ENCODE measurements around the gene FHOD3.

FHOD3 gene

DNA sequence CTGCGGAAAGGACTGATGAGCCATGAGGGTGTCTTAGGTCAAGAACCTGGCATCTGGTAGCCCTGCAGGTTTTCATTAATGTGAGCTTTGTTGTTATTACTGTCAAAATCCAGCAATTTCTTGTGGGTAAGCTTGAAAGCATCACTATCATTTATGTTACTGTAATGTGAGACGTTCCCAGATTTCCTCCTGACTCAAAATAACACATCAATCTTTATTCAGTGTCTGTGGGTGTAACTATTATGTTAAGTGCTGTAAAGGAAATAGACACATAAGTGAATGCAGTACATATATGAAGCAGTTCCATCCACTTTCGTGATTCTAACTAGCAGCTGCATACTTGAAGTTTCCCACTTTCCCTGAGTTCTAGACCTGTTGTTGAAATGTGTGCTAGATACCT is 89.8 kb downstream of the FHOD3 start:
- no peak for DNase-seq

GRCh38 chr18:36388310-36388709 is 90.8 kb downstream of the FHOD3 start:
- no peak for DNase-seq

- DNase-seq: no peak
These were observed 91.5 kb downstream of the FHOD3 start for GRCh38 chr18:36389027-36389426.

DNA sequence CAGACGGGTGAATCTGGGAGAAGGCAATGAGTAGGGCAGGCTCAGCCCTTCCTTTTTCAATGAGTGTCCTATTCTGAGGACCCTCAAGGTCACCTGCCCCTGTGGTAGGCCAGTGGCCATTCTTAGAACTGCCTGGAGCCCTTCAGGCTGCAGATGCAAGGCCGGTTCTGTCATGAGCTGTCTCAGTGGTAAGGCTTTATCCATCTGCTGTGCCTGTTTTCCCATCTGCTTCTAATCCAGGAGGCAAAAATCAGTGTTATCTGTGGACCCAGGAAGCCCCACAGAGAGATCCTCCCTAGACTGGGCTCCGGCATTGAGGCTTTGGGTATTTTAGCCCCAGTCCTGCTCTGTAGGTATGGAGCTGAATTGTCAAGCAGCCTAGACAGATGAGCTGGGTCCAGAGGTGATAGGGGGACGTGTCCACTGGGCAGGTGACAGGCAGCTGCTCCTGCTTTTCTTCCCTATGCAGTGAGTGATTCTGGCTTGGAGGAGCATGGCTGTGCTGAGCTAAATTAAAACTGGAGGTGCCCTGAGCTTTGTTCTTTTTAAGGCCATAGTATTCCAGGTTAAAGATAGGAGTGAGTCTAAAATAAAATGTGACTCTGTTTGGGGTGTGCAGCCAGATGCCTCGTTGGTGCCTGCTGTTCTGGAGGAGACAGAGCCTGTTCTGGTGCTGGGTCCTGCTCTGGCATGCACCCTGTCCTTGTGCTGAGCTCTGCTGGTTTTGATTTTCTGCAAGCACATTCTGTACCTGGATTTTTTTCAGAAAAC is 92.5 kb downstream of the FHOD3 start:
- no peak for DNase-seq

DNA sequence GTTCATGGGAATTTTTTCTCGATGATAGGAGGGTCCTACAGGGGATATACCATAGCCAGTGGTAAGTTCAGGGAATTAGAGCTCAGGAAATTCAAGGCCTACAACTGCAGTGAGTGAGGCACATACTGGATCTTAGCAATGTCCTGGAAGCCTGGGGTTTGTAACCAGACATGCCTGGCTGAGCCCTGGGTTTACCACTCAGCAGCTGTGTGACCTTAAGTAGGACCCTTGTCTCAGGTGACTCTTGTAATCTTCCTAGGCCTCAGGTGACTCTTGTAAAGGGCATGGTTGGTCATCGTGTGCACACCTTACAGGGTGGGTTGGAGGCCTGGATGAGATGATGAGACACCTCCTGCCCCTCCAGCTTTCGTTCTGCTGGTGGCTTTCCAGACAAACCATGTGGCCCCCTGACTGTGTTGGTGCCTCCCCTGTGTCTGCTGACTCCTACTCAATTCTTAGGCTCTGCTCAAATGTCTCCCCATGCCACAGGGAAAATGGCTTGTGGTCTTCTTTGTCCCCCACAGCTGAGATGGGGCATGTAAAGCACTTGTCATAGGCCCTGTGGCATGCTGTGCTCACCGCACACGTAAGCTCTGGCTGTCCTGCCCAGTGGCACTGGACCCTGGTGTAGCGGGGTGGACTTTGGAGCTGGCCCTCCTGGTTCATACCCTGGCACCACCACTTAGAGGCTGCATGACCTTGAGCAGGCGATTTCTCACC is 94.1 kb downstream of the FHOD3 start:
- no peak for DNase-seq

- no peak for DNase-seq
These were observed 94.9 kb downstream of the FHOD3 start for GRCh38 chr18:36392164-36392978.

DNA sequence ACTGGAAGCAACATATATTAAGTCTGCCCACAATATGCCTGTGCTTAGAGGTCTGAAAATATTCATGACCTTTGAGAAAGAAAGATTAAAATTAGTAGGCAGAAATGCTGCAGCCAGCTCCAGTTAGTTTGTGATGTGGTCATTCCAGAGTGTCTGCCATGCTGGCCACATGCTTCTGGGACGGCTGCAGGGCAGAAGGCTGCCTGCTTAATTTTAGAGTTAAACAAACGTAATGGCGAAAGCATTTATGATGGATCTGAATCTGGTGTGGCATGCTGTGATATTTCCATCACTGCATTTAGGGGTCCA is 95.4 kb downstream of the FHOD3 start:
- no peak for DNase-seq

DNA sequence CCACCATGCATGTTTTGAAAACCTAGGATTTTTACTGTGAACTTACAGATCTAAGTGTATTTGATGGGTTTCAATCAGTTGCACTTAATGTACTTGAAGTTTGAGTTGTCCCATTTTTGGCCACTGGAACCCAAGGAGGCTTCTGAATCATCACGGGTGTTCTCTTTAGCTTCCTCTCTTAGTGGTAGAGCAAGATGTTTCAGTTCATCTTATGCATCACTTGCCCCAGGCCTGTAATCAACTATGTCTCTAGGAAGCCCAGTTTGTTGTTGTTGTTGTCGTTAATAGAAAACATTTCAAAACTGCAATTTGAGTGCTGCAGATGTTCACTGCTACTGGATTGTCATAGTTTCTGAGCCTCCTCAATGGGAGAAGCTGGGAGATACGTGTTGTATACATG is 97.0 kb downstream of the FHOD3 start:
- DNase-seq: no peak

DNA sequence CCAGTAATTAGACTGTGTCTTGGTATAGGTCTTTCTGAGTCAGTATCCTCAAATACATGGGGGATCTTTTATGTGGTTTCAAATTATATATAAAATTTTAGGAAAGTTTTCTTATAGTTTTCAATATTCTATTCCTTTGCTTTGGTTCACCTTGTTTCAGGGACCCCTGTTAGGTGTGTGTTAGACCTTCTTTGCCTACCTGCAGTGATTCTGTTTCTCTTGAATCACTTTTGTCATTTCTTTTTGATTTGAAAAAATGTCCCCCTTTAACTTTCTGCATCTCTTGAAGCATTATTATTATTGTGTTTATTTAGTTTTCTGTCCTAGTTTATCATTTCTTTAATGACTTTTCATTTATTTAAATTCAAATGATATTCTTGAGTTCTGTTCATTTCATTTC is 98.7 kb downstream of the FHOD3 start:
- no peak for DNase-seq

DNA sequence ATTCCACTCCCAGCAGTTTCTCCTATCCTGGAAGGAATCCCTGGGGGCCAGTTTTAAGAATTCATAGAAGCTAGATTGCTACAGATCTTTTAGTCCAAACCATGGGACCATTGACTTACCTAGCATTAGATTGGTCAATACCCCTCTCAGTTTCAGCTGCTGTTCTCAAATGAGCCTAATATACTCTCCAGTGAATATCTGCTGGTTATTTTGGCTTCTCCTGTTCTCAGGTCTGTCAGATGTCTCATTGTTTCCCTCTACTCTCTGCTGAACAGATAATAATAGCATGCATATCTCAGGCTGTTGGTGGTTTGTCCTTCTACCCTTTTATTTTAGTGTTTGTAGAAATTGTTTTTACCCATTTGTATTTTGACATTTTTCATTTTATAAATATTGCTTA is 99.5 kb downstream of the FHOD3 start:
- DNase-seq: no peak

DNA sequence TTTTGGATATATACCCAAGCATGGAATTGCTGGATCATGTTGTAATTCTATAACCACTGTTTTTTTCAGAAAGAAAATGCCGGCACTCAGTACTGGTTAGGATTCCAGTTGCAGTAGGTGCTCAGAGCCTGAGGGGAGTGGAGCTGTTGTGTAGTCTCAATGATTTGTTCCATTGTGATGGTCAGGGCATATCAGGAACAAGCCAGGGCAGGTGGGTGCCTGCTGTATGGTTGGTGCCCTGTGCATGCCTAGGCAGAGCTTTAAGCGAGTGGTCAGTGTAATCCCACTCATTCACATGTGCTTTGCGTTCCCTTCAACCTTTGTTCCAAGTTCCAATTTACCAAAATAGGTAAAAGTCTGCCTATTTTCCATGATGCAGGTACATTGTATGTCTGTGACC is 100.9 kb downstream of the FHOD3 start:
- no peak for DNase-seq

GRCh38 chr18:36399055-36399454 is 101.5 kb downstream of the FHOD3 start:
- no peak for DNase-seq

DNA sequence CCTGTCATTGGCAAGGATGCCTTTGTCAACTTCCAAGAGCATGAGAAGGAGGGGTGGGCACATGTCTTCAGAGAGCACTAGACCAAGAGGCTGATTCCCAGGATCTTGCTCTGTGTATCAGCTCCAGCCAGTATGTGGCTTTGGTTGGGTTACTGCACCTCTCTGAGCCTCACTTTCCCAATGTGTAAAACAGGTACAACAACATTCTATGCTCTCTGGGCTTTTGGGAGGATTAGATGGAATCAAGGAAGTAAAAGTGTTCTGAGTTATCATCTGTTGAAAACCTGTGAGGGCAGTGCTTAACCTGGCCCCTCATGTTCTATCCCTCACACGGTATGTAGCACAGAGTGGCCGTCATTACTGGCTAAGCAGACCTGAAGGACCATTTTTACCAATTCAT is 103.9 kb downstream of the FHOD3 start:
- no peak for DNase-seq

GRCh38 chr18:36402765-36403396 is 105.4 kb downstream of the FHOD3 start:
- no peak for DNase-seq

DNA sequence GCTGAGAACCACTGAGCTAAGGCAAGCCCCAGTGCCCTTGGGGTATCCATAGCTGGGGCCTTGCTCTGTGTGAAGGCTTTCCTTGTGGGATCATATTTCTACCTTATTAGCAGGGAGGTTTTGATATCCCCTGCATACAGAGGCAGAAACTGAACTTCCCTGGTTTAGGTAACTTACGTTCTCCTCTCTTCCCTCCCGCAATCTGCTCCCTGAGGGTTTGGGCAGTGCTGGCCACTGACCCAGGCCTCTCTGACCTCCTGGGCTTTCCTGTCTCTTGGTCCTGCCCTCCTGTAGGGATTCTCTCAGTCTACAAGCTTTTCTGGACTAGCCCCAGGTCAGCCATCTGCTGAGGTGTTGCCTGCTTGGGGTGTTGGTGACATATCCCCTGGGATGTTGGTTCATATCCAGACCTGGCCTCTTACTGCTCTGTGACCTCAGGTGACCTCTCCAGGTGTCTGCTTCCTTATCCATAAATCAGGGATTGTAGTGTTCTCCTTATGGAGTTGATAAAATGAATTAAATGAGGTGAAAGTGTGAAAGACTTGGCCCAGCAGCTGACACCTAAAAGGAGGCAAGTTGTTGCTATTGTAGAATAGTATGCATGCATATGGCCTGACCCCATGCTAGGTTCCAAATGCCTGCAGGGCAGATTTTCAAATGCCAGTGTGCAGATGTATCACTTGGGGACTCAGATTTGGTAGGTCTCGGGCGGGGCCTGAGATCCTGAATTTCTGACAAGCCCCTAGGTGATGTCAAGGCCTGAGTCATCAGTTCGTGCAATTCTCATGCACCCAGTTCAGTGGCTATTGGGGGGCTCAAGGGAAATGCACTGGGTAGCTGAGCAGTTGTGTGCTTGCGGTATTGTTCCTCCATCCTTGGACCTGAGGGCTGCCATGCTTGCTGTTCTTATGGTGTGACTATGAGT is 106.6 kb downstream of the FHOD3 start:
- no peak for DNase-seq

DNA sequence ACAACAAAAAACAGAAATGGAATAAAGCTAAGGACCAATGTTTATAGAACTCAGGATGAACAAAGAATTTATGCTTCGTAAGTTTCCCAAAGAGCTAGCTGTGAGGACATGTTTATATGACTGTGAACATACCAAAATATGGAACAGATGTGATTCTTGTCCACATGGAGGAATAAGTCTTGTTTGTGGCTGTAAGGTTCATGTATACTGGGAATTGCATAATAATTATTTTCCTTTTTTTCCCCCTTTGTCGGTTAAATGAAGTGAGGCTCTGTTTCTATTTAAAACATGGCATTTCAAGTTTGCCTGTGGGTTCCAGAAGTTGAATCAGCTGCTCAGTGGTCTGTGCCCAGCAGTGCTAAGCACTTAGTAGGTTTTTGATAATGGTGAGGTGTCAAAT is 108.1 kb downstream of the FHOD3 start:
- no peak for DNase-seq

DNA sequence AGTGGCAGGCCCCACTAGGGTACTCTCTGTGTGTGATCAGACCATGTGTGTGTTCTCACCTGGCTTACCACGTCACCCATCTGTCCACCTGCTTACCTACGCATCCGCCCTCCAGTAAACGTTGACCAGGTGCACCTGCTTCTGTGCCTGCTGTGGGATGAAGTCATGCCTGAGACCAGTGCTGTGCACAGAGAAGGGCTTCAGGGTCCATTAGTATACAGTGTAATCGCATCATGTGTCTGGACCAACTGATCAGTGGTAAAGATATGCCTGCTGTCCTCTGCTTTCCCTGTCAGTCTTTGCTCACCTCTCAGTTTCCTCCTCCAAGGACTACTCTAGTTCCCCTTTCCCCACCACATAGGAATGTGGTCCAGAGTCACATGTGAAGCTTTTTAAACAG is 109.3 kb downstream of the FHOD3 start:
- DNase-seq: no peak

DNA sequence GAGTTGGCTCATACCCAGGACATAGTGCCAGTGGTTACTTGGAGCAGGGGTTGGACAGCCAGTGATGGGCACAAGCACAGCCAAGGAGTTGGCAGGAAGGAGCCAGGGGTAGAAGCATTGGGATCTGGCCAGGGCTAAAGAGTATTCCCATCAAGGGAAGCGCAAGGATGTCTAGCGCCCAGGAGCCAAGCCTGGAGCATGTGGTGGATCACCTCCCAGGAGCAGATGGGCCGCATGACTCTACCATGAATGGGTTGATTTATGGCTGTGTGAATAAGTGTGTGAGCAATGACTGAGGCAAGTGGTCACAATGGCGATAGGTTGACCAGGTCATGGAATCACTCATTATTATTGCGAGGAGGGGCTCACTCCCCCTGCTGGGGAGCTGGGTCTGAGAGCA is 111.1 kb downstream of the FHOD3 start:
- no peak for DNase-seq

- DNase-seq: no peak
These were observed 112.3 kb downstream of the FHOD3 start for GRCh38 chr18:36409779-36410178.

GRCh38 chr18:36410346-36410745 is 112.8 kb downstream of the FHOD3 start:
- DNase-seq: no peak

GRCh38 chr18:36411745-36412168 is 114.2 kb downstream of the FHOD3 start:
- DNase-seq: no peak

GRCh38 chr18:36412778-36413177 is 115.3 kb downstream of the FHOD3 start:
- no peak for DNase-seq

All from stimulated activated CD4-positive, alpha-beta T cell treated with anti-CD3 and anti-CD28 coated beads, Interleukin-4, amount 100 ng/mL, for 4 hours (primary cell).